Keratinocyte (primary cell): ENCODE measurements around the gene PTPRT.

Source experiments
- EZH2 ChIP-seq: IDR thresholded peaks from one replicate; pipeline ENCODE4 v1.6.1; 2012; ENCODE audit warnings: inconsistent platforms, mild to moderate bottlenecking, low read length, moderate library complexity
- TF ChIP-seq, protein P1 (sequence below), 3 experiments: IDR thresholded peaks in 1 of 3; conservative IDR thresholded peaks in 1 of 3; optimal IDR thresholded peaks in 1 of 3; 2 replicates in 2 of 3; 3 replicates in 1 of 3; pipeline versions ENCODE3 to v1.5.1; 2011; ENCODE audit warnings: low read length in 3 of 3, mild to moderate bottlenecking in 3 of 3, moderate library complexity in 2 of 3, control low read depth in 1 of 3, inconsistent platforms in 1 of 3; ENCODE audit not compliant: insufficient read depth in 2 of 3; ENCODE audit errors: extremely low read depth in 1 of 3

DNA sequence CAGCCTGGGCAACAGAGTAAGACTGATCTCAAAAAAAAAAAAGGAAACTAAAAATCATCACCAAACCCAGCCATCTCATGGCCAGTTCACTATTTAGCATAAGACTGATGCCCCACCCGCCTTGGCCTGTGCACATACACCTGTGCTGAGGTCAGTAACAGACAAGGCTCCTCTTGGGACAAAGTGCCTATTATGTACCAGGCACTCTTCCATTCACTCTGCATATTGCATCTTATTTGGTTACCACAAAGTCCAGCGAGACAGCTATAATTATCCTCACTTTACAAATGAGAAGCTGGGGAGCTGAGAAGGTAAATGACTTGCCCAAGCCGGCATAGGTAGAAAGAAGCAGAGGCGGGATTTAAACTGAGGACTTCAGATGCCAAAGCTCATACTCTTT, 3.8 kb downstream of the PTPRT start:
- TF ChIP-seq, protein P1, sequence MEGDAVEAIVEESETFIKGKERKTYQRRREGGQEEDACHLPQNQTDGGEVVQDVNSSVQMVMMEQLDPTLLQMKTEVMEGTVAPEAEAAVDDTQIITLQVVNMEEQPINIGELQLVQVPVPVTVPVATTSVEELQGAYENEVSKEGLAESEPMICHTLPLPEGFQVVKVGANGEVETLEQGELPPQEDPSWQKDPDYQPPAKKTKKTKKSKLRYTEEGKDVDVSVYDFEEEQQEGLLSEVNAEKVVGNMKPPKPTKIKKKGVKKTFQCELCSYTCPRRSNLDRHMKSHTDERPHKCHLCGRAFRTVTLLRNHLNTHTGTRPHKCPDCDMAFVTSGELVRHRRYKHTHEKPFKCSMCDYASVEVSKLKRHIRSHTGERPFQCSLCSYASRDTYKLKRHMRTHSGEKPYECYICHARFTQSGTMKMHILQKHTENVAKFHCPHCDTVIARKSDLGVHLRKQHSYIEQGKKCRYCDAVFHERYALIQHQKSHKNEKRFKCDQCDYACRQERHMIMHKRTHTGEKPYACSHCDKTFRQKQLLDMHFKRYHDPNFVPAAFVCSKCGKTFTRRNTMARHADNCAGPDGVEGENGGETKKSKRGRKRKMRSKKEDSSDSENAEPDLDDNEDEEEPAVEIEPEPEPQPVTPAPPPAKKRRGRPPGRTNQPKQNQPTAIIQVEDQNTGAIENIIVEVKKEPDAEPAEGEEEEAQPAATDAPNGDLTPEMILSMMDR (optimal IDR thresholded peaks at IDR 0.05 in 1 of 3, IDR thresholded peaks at IDR 0.05 in 1 of 3, conservative IDR thresholded peaks at IDR 0.05 in 1 of 3; ENCODE audit: extremely low read depth in 1 of 3, insufficient read depth in 2 of 3, low read length in 3 of 3), result no peak
- TF ChIP-seq EZH2, result no peak
